NOMO-1 treated with dmso at 0.1 percent for 144 hours (cell line): Measurements from ENCODE around the gene SPOCD1.

Experiments
- DNase-seq: peaks from one replicate; lab custom pipeline; 2025; ENCODE audit not compliant: unreplicated experiment; lab: John Stamatoyannopoulos, UW

SPOCD1 gene

GRCh38 chr1:31773861-31774260 lies 42.0 kb downstream of the SPOCD1 start:
- no peak for DNase-seq

- DNase-seq: no peak
Measured at GRCh38 chr1:31772669-31773248, 43.1 kb downstream of the SPOCD1 start.

GRCh38 chr1:31771891-31772668 lies 43.7 kb downstream of the SPOCD1 start:
- DNase-seq: no peak

- DNase-seq: no peak
Measured at GRCh38 chr1:31769720-31770390, 46.0 kb downstream of the SPOCD1 start.

GRCh38 chr1:31768939-31769704 lies 46.7 kb downstream of the SPOCD1 start:
- no peak for DNase-seq

GRCh38 chr1:31768407-31768907 lies 47.4 kb downstream of the SPOCD1 start:
- DNase-seq: no peak

GRCh38 chr1:31767225-31767624 lies 48.6 kb downstream of the SPOCD1 start:
- no peak for DNase-seq

GRCh38 chr1:31765516-31765915 lies 50.3 kb downstream of the SPOCD1 start:
- no peak for DNase-seq

- no peak for DNase-seq
Measured at GRCh38 chr1:31765041-31765467, 50.8 kb downstream of the SPOCD1 start.

GRCh38 chr1:31764312-31765040 lies 51.3 kb downstream of the SPOCD1 start, which contains the start of gene ADGRB2:
TSS of gene ADGRB2 (minus strand) at chr1:31764340. CDS start at chr1:31757221, 7,119 bp downstream.
- DNase-seq: no peak

- no peak for DNase-seq
Measured at GRCh38 chr1:31763671-31764311, 52.0 kb downstream of the SPOCD1 start.

- no peak for DNase-seq
Measured at GRCh38 chr1:31762726-31763670, 52.8 kb downstream of the SPOCD1 start.

GRCh38 chr1:31762323-31762722 lies 53.5 kb downstream of the SPOCD1 start:
- no peak for DNase-seq

GRCh38 chr1:31761883-31762282 lies 53.9 kb downstream of the SPOCD1 start:
- DNase-seq: no peak

GRCh38 chr1:31760471-31761470 lies 55.1 kb downstream of the SPOCD1 start:
- DNase-seq: no peak

- no peak for DNase-seq
Measured at GRCh38 chr1:31759298-31760023, 56.4 kb downstream of the SPOCD1 start.

- DNase-seq: no peak
Measured at GRCh38 chr1:31758823-31759222, 57.0 kb downstream of the SPOCD1 start.
